Ishikawa (cell line): ENCODE data around the gene LRRC56.

Source experiments
- CEBPB ChIP-seq: IDR thresholded peaks from 2 replicates; pipeline ENCODE4 v1.6.1; 2012
- CREB1 ChIP-seq: IDR thresholded peaks from 2 replicates; pipeline ENCODE4 v1.6.1; 2012; ENCODE audit warnings: low read depth
- EGR1 ChIP-seq: IDR thresholded peaks from 2 replicates; pipeline ENCODE4 v1.6.1; 2012
- EP300 ChIP-seq: IDR thresholded peaks from 2 replicates; pipeline ENCODE4 v1.6.1; 2012; ENCODE audit warnings: borderline replicate concordance
- FOXM1 ChIP-seq: IDR thresholded peaks from 2 replicates; pipeline ENCODE4 v1.6.1; 2012; ENCODE audit warnings: low read depth, borderline replicate concordance
- MAX ChIP-seq: IDR thresholded peaks from 2 replicates; pipeline ENCODE4 v1.6.1; 2012
- NFIC ChIP-seq: IDR thresholded peaks from 2 replicates; pipeline ENCODE4 v1.6.1; 2012
- RAD21 ChIP-seq: IDR thresholded peaks from 2 replicates; pipeline ENCODE4 v1.6.1; 2012; ENCODE audit warnings: low read depth
- REST ChIP-seq: IDR thresholded peaks from 2 replicates; pipeline ENCODE4 v1.6.1; 2012; ENCODE audit warnings: low read depth, mild to moderate bottlenecking
- TAF1 ChIP-seq: IDR thresholded peaks from 2 replicates; pipeline ENCODE4 v1.6.1; 2012; ENCODE audit warnings: low read depth, mild to moderate bottlenecking
- TEAD4 ChIP-seq: IDR thresholded peaks from 2 replicates; pipeline ENCODE4 v1.6.1; 2012
- USF1 ChIP-seq: IDR thresholded peaks from 2 replicates; pipeline ENCODE4 v1.6.1; 2012
- YY1 ChIP-seq: IDR thresholded peaks from 2 replicates; pipeline ENCODE4 v1.6.1; 2012; ENCODE audit warnings: low read depth
- ZBTB7A ChIP-seq: IDR thresholded peaks from 2 replicates; pipeline ENCODE4 v1.6.1; 2012; ENCODE audit warnings: low read depth

LRRC56 gene

GRCh38 chr11:573146-573759 is 35.9 kb downstream of the LRRC56 start:
- TF ChIP-seq EGR1 (no peak), EP300 (no peak), FOXM1 (no peak), YY1 (no peak), ZBTB7A (no peak), RAD21 (no peak), MAX (no peak)

- no peak for TF ChIP-seq TEAD4
- TF ChIP-seq NFIC = no peak
- no peak for TF ChIP-seq REST
- no peak for TF ChIP-seq MAX
- no peak for TF ChIP-seq TAF1
Observed at GRCh38 chr11:574632-575312, 37.4 kb downstream of the LRRC56 start.

GRCh38 chr11:575313-575995 is 38.1 kb downstream of the LRRC56 start:
- TF ChIP-seq CEBPB (no peak), YY1 (no peak), CREB1 (no peak), REST (no peak), NFIC (no peak), EGR1 (no peak), MAX (peak; percentile 62)

- no peak for TF ChIP-seq REST
- no peak for TF ChIP-seq ZBTB7A
- no peak for TF ChIP-seq TEAD4
- TF ChIP-seq YY1 = 0 out of 2 replicates have a peak, but pooled peaks have one; percentile 7
- peak; percentile 67 for TF ChIP-seq EP300
- 0 out of 2 replicates have a peak, but pooled peaks have one; percentile 27 for TF ChIP-seq EGR1
- peak; percentile 66 for TF ChIP-seq MAX
- TF ChIP-seq RAD21 = no peak
- peak; percentile 93 for TF ChIP-seq TAF1
- 0 out of 2 replicates have a peak, but pooled peaks have one; percentile 6 for TF ChIP-seq USF1
- no peak for TF ChIP-seq CEBPB
Observed at GRCh38 chr11:575996-576768, 38.9 kb downstream of the LRRC56 start, which contains the start of gene PHRF1. PHRF1 (plus strand) TSS chr11:576470; CDS start chr11:581513, 5,043 bp downstream.
